ENCODE data around the gene KRT6B.

Gene KRT6B

GRCh38 chr12:52487211-52487610 lies 35.3 kb upstream of the KRT6B start:
- no peak for DNase-seq (ENCODE audit: low read depth)
- TF ChIP-seq CTCF (conservative IDR thresholded peaks at IDR 0.05; ENCODE audit: low read depth, low read length) = no peak
- H3K4me3 ChIP-seq (ENCODE audit: low read depth, low read length) = no peak overlapping the region

- H3K4me3 ChIP-seq (ENCODE audit: low read depth, low read length) = no peak overlapping the region
- no peak for TF ChIP-seq CTCF (conservative IDR thresholded peaks at IDR 0.05; ENCODE audit: low read depth, low read length)
- DNase-seq (ENCODE audit: low read depth) = no peak
Observed at GRCh38 chr12:52486166-52487105, 34.5 kb upstream of the KRT6B start.

GRCh38 chr12:52480073-52480472 lies 28.1 kb upstream of the KRT6B start:
- no peak overlapping the region for H3K4me3 ChIP-seq (ENCODE audit: low read depth, low read length)
- no peak for TF ChIP-seq CTCF (conservative IDR thresholded peaks at IDR 0.05; ENCODE audit: low read depth, low read length)
- no peak for DNase-seq (ENCODE audit: low read depth)

- DNase-seq (ENCODE audit: low read depth) = no peak
- no peak overlapping the region for H3K4me3 ChIP-seq (ENCODE audit: low read depth, low read length)
- no peak for TF ChIP-seq CTCF (conservative IDR thresholded peaks at IDR 0.05; ENCODE audit: low read depth, low read length)
Observed at GRCh38 chr12:52477651-52478050, 25.7 kb upstream of the KRT6B start.

GRCh38 chr12:52474212-52474611 lies 22.3 kb upstream of the KRT6B start:
- no peak overlapping the region for H3K4me3 ChIP-seq (ENCODE audit: low read depth, low read length)
- TF ChIP-seq CTCF (conservative IDR thresholded peaks at IDR 0.05; ENCODE audit: low read depth, low read length) = no peak
- no peak for DNase-seq (ENCODE audit: low read depth)

- no peak within 1 kb of the TSS for H3K4me3 ChIP-seq (ENCODE audit: low read depth, low read length)
- TF ChIP-seq CTCF (conservative IDR thresholded peaks at IDR 0.05; ENCODE audit: low read depth, low read length) = no peak
- DNase-seq (ENCODE audit: low read depth) = peak; percentile 10
Observed at GRCh38 chr12:52473768-52474167, 21.8 kb upstream of the KRT6B start, which contains the start of gene KRT6C. TSS of gene KRT6C (minus strand) at chr12:52473805. CDS start at chr12:52473737, 68 bp downstream.

GRCh38 chr12:52469853-52470252 lies 17.9 kb upstream of the KRT6B start:
- no peak overlapping the region for H3K4me3 ChIP-seq (ENCODE audit: low read depth, low read length)
- no peak for DNase-seq (ENCODE audit: low read depth)
- TF ChIP-seq CTCF (conservative IDR thresholded peaks at IDR 0.05; ENCODE audit: low read depth, low read length) = no peak
